ENCODE data around the gene GPR151.

- TF ChIP-seq CTCF (IDR thresholded peaks at IDR 0.05 in 8 of 11, conservative IDR thresholded peaks at IDR 0.05 in 3 of 11) (no peak), POLR2AphosphoS5 (IDR thresholded peaks at IDR 0.05) (no peak)
These were observed 48.2 kb downstream of the GPR151 start for GRCh38 chr5:146467760-146468159.

All from spleen (tissue), 7 donors.